ENCODE measurements around the gene SLC1A2.

SLC1A2 gene

DNA sequence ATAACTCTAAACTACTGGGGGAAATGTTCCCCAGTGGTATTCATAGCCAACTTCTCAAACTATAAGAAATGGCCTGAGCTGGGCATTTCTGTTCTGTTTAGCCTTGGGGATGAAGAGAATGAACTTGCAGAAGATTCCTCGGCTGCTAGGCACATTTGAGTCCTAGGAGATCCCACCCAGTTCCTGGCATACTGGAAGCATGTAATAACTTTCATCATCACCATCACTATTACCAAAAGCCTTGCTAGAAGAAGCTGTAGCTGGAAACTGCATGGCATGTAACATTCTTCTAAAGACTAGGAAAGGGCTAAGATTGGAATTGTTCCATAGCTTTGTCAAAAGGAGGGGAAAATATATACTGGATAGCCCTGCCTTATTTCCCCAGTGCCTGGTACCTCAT is 40.1 kb upstream of the SLC1A2 start:
- Histone ChIP-seq H3K36me3 (no peaks in the 10 kb centered on the region), H3K9me3 (ENCODE audit: severe bottlenecking) (no peaks in the 10 kb centered on the region), H3K27me3 (ENCODE audit: insufficient read depth, low read depth, severe bottlenecking) (no peaks in the 10 kb centered on the region), H3K4me3 (ENCODE audit: low read depth, low read length) (no peak overlapping the region), H3K27ac (no peak overlapping the region)
- DNase-seq = no peak
- TF ChIP-seq, protein P1, sequence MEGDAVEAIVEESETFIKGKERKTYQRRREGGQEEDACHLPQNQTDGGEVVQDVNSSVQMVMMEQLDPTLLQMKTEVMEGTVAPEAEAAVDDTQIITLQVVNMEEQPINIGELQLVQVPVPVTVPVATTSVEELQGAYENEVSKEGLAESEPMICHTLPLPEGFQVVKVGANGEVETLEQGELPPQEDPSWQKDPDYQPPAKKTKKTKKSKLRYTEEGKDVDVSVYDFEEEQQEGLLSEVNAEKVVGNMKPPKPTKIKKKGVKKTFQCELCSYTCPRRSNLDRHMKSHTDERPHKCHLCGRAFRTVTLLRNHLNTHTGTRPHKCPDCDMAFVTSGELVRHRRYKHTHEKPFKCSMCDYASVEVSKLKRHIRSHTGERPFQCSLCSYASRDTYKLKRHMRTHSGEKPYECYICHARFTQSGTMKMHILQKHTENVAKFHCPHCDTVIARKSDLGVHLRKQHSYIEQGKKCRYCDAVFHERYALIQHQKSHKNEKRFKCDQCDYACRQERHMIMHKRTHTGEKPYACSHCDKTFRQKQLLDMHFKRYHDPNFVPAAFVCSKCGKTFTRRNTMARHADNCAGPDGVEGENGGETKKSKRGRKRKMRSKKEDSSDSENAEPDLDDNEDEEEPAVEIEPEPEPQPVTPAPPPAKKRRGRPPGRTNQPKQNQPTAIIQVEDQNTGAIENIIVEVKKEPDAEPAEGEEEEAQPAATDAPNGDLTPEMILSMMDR (IDR thresholded peaks at IDR 0.05; ENCODE audit: low read depth, low read length) = no peak

DNA sequence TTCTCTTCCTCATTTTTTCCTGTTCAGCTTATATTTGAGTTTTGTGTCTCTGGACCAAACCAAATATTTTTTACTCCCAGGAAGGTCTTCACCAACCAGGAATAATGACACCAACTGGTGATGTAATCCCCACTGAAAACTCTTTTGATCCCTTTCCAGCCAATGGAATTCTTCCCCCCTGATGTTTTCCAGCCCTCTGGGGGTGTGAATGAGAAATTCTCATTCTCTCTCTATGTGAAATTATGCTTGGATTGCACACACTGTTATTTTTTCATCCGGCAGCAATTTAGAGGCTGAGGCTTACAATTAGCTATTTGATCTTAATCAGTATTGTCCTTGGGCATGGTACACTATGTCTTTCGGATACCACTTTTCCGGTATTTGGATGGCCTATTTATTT is 39.5 kb upstream of the SLC1A2 start:
- Histone ChIP-seq H3K36me3 (no peaks in the 10 kb centered on the region), H3K9me3 (ENCODE audit: severe bottlenecking) (no peaks in the 10 kb centered on the region), H3K4me3 (ENCODE audit: low read depth, low read length) (no peak overlapping the region), H3K27me3 (ENCODE audit: insufficient read depth, low read depth, severe bottlenecking) (no peaks in the 10 kb centered on the region), H3K27ac (no peak overlapping the region)
- TF ChIP-seq, protein P1 (IDR thresholded peaks at IDR 0.05; ENCODE audit: low read depth, low read length) = no peak
- DNase-seq = no peak

DNA sequence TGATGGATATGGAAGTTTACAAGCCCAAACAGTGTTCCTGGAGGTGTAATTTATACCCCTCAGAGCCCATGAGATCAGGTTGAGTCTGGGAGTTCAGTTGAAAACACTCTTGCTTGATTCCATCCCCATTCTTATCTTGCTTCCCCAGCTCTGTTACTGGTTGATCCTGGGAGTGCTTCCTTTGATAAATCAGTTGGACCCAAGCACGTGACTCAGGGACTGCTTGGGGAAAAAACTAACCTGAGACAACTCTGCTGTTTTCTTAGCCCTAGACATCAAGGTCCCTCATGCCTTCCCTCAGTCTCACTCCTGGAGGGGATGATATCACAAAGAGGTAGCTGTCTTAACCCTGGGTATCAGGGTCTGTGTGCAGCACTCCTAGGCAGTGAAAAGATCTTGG is 35.0 kb upstream of the SLC1A2 start:
- no peaks in the 10 kb centered on the region for H3K36me3 ChIP-seq
- TF ChIP-seq, protein P1 (IDR thresholded peaks at IDR 0.05; ENCODE audit: low read depth, low read length) = no peak
- no peak overlapping the region for H3K4me3 ChIP-seq (ENCODE audit: low read depth, low read length)
- no peak for DNase-seq
- no peak overlapping the region for H3K27ac ChIP-seq
- no peaks in the 10 kb centered on the region for H3K27me3 ChIP-seq (ENCODE audit: insufficient read depth, low read depth, severe bottlenecking)
- no peaks in the 10 kb centered on the region for H3K9me3 ChIP-seq (ENCODE audit: severe bottlenecking)

DNA sequence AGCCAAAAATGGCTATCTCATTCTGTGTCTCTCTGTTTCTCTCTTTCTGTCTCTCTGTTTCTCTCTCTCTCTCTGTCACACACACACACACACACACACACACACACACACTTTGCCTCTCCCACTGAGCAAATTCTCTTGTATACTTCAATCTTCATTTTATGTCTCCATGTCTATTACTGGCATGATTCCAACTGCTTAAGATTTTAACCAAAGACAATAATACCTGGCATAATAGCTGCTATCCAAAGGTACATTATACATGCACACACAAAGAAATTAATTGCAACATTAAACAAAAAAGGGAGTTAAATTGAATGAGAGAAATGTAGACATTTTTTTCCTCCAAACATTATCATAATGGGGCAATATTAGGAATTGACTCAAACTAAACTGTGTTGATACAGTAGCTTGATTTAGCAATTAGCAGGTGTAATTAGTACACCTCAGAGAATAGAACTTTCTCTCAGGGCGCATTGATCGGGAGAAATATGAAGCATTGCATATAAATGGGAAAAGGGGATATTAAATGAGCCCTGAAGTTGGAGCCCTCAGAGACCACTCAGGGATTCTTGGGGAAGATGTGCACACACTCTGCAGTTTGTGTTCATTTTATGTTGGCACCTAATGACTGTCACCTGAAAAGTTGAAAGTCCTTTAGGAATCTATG is 17.4 kb upstream of the SLC1A2 start:
- DNase-seq = no peak
- H3K36me3 ChIP-seq = no peaks in the 10 kb centered on the region
- H3K9me3 ChIP-seq (ENCODE audit: severe bottlenecking) = no peaks in the 10 kb centered on the region
- no peak overlapping the region for H3K27ac ChIP-seq
- TF ChIP-seq, protein P1 (IDR thresholded peaks at IDR 0.05; ENCODE audit: low read depth, low read length) = no peak
- H3K27me3 ChIP-seq (ENCODE audit: insufficient read depth, low read depth, severe bottlenecking) = no peaks in the 10 kb centered on the region
- H3K4me3 ChIP-seq (ENCODE audit: low read depth, low read length) = no peak overlapping the region

DNA sequence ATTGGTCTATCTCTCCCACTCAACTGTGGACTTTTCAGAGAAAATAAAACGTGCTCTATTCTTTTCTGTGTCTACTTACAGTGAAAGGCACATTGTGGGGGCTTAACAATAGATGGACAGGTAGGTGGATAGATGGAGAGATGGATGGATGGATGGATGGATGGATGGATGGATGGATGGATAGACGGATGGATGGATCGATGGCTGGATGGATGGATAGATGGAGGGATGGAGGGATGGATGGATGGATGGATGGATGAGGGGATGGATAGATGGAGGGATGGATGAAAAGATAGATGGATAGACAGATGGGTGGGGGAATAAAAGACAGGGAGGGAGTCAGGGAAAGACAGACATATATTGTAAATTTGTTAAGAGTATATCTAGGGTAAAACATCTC is 14.2 kb upstream of the SLC1A2 start:
- TF ChIP-seq, protein P1 (IDR thresholded peaks at IDR 0.05; ENCODE audit: low read depth, low read length) = no peak
- Histone ChIP-seq H3K4me3 (ENCODE audit: low read depth, low read length) (no peak overlapping the region), H3K36me3 (no peaks in the 10 kb centered on the region), H3K27ac (no peak overlapping the region), H3K9me3 (ENCODE audit: severe bottlenecking) (no peaks in the 10 kb centered on the region), H3K27me3 (ENCODE audit: insufficient read depth, low read depth, severe bottlenecking) (no peaks in the 10 kb centered on the region)
- no peak for DNase-seq

DNA sequence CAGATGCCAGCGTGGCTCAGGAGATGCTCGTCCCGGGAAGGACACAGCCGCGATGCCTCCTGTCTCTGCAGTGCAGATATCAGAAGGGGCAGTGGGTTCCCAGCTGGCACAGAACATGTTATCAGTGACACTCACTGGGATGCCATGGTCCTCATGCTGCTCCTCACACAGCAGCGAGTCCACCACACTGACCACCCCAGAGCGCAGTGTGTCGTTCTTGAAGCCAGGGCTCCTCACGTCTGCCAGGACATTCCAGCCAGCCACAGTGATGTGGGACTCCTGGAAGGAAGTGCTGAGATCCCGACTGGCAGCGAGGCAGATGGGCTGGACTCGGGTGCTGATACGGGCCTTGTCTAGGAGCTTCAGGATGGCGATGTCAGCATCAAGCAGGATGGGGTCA is 13.1 kb upstream of the SLC1A2 start:
- Histone ChIP-seq H3K9me3 (ENCODE audit: severe bottlenecking) (no peaks in the 10 kb centered on the region), H3K36me3 (no peaks in the 10 kb centered on the region), H3K4me3 (ENCODE audit: low read depth, low read length) (no peak overlapping the region), H3K27ac (no peak overlapping the region), H3K27me3 (ENCODE audit: insufficient read depth, low read depth, severe bottlenecking) (no peaks in the 10 kb centered on the region)
- no peak for DNase-seq
- TF ChIP-seq, protein P1 (IDR thresholded peaks at IDR 0.05; ENCODE audit: low read depth, low read length) = no peak

Data from WERI-Rb-1 (cell line).